GM06990 (cell line): Measurements from ENCODE around the gene ABCG4.

Source experiments
- DNase-seq: peaks from one replicate; pipeline ENCODE4 v3.0.0-alpha.2; 2011; ENCODE audit not compliant: insufficient read length; ENCODE audit errors: extremely low read depth
- H3K27me3 ChIP-seq: replicated peaks from 2 replicates; pipeline ENCODE4 v1.6.0; 2011; ENCODE audit warnings: low read length; ENCODE audit not compliant: control insufficient read depth, insufficient read depth
- H3K36me3 ChIP-seq: 2 replicates; pipeline ENCODE4 v1.5.1; 2011; ENCODE audit warnings: low read length; ENCODE audit not compliant: control insufficient read depth, insufficient read depth
- H3K4me3 ChIP-seq: replicated peaks from 2 replicates; pipeline ENCODE4 v1.5.1; 2011; ENCODE audit warnings: low read depth, mild to moderate bottlenecking, control low read depth, low read length
- CTCF ChIP-seq: IDR thresholded peaks from 2 replicates; pipeline ENCODE4 v1.5.1; 2011; ENCODE audit warnings: low read length, control low read depth, mild to moderate bottlenecking, inconsistent platforms; ENCODE audit not compliant: insufficient read depth, poor library complexity, severe bottlenecking

ABCG4 gene

GRCh38 chr11:119210050-119210449 lies 61.2 kb downstream of the ABCG4 start:
- H3K4me3 ChIP-seq = no peak overlapping the region
- no peak for TF ChIP-seq CTCF
- no peaks in the 10 kb centered on the region for H3K27me3 ChIP-seq
- H3K36me3 ChIP-seq = no peaks in the 10 kb centered on the region; the same call in 1 of the 2 replicates
- no peak for DNase-seq
